ENCODE results near the gene PCDH12.
A peak's percentile ranks its signal among the peaks of the same experiment; 100 is the strongest.

Gene PCDH12

DNA sequence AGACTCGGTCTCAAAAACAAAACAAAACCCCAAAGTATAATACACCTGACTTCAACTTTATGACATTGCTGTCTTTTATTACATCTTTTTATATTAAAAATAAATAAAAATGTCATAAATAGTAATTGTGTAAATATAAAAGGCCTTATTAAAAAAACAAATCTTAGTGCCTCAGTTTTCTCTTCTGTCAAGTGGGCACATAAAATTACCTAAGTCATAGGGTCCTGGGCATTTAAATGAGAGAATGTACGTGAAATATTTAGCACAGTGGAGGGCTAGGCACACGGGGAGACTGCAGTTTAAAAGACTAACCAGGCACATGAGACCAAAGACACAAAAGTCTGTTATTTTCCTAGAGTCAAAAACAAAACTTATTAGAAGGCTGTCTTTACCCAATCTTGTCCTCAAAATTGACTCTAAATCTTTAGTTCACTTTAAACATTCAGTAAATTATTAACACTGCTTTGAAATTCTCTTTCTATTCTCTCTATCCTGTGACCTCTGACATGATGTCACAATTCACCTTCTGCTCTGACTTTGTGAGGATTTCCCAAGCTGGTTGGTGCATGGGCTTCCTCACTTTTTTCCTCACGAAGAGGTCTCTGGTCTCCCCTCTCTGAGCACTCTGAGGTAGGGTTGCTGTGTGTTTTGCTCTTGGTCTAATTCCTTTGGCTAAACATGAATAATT is 8.4 kb upstream of the PCDH12 start:
- no peak for DNase-seq

GRCh38 chr5:141965071-141965470 is 7.1 kb upstream of the PCDH12 start:
- DNase-seq: no peak

DNA sequence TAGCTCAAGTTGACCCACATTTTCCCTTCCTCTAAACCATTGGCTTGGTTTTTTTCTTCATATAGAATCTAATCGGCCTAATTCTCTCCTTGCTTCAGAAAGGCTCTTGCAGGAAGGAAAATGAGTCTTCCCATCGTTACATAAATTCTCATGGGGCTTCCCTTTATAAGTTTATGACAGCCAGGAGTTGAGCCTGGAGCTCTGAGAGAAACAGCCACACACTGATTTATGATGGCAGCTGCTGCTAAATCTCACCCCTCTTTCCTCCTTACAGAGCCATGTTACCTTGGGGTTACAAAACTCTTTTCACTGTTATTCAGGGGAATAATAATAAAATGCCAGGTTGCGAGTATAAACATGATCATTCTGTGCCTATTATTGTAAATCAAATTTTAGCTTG is 5.7 kb upstream of the PCDH12 start:
- no peak for DNase-seq

- no peak for DNase-seq
These were observed 3.5 kb upstream of the PCDH12 start for GRCh38 chr5:141961466-141961865.

DNA sequence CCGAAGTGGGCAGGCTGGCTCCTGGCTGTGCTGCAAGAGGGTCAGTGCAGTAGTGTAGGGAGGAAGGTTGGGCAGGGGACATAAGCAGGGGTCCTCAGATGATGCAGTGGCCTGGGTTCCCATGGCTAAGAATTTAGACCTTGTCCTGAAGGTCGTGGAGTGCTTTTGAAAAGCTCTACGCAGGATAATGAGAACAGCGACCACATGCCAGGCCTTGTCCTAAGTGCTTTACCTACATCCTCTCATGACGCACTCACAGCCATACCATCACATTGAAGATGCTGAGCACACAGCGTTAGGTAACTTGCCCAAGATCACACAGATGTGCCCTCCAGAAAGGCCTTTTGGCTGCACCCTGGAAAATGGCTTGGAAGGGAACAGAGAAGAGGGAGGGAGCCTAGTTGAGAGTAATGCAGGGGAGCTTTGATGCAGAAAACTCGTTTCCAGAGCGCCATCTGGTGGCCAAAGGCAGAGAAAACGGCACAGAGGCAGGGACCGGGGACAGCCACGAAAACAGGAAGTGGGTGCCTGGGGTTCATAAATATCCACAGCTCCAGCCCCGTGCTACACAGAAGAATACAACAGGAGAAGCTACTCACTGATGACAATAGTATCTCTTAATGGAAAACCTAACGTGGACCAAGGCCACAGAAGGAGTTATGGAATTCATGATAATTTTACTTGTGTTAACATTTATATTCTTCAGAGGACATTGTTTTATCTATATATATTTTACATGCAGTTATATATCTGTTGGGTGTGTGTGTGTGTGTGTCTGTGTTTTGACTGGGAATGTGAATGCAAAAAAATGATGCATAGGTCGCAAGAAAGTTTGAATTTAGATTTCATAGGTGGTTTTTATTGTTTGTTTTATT is 2.7 kb upstream of the PCDH12 start:
- peak; percentile 65 for DNase-seq

DNA sequence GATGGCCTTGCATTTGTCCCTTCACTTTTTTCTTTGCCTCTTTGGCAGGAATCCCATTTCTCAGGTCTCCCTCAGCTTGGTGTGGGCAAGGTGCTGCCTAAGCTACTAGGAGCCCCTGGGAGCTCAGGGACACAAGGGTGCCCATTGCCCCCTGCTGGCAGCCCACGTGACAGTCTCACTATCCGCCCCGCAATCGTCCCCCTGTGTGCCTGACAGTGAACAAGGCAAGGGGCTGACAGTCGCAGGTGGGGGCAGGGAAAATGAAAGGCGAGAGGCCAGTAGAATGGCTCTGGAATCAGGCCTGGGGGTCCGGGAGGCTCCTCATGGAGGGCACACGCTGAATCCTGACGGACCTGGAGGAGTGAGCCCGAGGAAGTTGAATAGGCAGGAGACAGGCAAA is 2.0 kb upstream of the PCDH12 start:
- no peak for DNase-seq

DNA sequence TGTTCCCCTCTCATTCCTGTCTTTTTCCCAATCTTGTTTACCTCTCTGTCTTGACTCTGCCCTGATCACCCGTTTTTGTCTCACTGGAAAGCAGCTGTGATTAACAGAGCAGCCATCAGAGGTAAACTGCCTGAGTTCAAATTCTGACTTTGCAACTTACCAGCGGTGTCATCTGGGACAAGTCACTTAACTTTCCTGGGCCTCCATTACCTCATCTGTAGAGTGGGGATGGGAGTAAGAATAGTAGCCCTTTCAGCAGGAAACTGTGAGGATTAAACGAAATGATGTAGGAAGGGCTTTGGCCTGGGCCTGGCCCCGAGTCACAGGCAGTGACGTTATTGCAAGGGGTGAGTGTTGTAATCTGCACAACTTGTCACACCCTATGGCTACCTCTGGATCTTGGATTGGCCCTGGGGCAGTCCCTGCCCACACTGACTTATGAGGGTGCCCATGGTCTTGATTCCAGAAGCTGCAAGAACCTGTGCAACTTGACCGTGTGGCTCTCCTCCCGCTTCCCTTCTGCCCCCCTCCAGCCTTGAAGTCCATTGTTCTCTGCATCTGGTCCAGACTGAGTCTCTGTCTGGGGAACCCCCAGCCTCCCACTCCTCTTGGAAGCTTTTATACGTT is 657 bp upstream of the PCDH12 start:
- no peak for DNase-seq

DNA sequence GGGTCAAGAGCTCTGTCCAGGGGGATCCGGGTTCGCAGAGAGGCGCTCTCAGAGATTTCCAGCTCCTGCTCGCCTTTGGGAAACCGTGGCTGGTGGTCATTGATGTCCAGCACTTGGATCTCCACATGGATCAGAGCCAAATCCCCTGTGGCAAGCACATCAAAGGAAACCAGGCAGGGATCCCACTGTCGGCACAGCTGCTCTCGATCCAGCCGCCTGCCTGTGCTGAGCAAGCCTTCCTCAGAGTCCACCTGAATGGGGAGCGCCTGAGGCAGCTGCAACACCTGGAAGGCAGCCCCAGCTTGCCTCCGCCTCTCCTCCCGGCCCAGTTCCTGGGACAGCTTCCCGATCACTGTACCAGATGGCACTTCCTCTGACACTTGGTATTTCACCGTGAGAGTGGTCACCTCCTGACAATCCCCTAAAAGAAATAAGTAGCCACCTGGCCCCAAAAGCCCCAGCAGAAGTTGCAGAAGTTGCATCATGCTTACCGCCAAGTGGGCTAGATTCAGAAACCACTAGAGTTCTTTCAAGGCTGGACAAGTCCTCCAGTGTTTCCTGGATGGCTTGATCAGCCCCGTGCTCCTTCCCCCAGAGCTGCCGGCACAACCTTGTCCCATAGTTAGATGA is 520 bp downstream of the PCDH12 start:
- no peak for DNase-seq

- DNase-seq: no peak
These were observed 3.8 kb downstream of the PCDH12 start for GRCh38 chr5:141954194-141954593.

- DNase-seq: no peak
These were observed 6.0 kb downstream of the PCDH12 start for GRCh38 chr5:141952020-141952419.

DNA sequence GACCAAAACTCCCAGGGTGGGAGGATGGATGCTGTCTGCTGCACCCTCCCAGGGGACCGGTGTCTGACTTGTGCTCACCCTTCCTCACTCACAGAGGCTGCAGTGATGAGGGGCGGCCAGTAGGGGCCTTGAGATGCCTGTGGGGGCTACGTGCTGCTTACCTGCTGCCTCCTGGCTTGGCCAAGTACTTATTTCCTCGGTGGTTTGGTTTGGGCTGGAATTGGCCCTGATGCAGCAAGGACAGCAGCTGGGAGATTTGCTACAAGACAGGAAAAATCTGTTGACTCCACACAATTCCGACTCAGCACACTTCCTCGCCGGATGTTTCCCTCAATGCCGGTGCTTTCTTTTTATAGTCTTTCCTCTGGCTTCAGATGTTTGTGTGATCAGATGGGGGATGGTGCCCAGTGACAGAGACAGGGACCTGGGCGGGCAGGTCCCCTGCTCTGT is 6.6 kb downstream of the PCDH12 start:
- peak; percentile 59 for DNase-seq

DNA sequence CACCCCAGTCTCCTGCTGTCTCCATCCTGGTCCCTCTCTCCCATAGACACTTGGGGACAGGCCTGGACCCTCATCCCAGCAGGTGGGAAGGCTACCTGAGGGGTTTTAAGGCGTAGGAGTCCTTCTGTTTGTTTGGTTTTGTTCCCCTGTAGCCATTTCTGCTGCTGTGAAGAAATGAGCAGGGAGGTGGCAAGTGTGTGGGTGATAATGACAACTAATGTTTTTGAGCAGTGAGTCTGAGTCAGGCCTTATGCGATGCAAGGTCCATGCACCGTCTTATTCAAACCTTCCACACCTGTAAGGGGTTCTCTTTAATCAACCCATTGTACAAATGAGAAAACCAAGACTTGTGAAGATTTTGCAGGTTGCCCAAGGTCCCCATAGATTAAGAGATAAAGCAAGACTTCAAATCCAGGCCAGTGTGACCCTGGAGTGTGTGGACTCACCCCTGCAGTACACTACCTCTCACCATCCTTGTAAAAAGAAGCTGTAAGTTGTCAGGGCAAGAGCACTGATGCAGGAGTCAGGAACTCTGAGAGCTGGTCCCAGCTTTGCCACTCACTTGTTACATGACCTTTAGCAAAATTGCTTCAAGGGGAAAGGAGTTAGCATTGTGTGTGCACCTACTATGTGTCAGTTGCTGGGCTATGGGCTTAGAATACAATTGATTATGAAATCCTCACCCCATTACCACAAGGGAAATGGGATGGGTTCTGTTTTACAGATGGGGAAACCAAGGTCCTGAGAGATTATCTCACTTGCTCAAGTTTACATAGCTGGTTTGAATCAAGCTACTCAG is 7.6 kb downstream of the PCDH12 start:
- no peak for DNase-seq

- DNase-seq: no peak
These were observed 8.5 kb downstream of the PCDH12 start for GRCh38 chr5:141949511-141949910.

DNA sequence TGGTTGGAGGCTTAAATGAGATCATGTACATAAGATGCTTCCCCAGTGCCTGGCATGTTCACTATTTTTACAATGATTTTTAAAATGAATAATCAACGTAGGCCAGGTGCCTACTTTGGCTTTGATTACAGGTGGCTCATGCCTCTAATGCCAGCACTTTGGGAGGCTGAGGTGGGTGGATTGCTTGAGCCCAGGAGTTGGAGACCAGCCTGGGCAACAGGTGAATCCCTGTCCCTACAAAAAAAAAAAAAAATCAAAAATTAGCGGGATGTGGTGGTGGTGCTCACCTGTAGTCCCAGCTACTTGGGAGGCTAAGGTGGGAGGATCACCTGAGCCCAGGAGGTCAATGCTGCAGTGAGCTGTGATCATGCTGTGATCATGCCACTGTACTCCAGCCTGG is 9.2 kb downstream of the PCDH12 start:
- no peak for DNase-seq

DNA sequence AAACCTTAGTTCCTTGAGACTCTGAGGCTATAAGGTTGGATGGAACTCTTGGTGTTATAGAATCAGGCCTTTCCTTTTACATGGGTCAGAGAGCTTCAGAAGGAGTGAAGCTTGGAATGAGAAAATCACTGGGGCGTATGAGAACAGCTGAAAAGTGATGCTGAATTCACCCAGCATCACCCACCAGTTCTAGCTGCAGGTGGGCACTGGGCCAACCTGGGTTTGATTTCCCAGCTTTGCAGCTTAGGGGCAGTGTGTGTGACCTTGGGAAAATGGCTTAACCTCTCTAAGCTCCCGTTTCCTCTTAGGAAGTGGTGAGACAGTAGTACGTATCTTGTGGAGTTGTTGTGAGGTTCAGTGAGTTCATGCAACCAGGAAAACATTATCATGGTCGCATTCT is 10.7 kb downstream of the PCDH12 start:
- DNase-seq: no peak

DNA sequence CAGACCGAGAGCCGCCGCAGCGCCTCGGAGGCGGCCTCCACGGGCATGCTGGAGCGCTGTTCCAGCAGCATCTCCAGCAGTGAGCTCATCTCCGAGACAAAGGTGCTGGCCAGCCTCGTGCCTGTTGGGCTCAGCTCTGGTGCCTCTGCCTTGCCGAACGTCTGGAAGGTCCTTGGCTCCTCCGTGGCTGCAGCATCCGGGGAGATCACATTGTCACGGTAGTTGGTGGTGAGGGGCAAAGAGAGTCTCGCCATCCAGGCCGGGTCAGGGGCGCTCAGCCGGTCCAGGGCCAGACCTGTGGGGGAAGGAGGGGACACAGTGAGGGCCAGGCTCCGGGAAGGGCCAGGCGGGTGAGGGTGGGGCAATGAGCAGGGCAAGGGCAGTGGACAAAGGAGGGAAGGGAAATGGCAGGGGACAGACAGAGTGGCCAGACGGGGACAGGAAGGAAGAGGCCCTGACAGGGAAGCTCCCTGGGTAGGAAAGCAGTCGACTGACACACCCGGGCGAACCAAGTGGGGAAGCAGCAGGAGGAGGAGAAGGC is 12.4 kb downstream of the PCDH12 start:
- no peak for DNase-seq

- no peak for DNase-seq
These were observed 13.9 kb downstream of the PCDH12 start for GRCh38 chr5:141944076-141944475.

DNA sequence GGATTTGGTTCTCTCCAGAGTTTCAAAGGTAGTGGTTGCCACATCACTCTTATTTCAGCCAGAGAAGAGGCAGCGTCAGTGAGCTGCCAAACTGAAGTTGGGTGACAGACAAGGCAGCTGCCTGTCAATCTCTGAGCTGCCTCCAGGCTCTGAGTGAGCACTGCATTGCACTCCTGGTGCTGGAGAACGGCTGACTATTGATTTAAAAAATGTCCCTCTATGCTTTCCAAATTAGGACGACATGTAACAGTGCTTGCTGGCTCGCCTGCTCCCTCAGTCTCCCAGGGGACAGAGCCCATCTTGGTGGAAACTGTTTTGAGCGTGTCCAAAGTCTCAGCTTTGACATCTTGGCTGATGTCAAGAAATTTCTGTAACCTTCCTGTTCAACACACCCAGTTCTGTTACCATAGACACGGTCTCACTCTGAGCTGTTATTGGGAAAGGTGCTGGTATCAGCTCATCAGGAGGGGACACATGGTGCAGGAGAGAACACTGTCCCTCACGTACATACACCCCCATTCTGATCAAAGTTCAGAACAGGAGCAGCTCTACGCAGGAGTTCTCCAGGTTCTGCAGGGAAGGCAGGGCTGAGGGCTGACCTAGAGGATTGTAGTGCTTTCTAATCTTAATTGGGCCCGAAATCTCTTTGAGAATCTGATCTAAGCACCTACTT is 15.7 kb downstream of the PCDH12 start:
- no peak for DNase-seq

DNA sequence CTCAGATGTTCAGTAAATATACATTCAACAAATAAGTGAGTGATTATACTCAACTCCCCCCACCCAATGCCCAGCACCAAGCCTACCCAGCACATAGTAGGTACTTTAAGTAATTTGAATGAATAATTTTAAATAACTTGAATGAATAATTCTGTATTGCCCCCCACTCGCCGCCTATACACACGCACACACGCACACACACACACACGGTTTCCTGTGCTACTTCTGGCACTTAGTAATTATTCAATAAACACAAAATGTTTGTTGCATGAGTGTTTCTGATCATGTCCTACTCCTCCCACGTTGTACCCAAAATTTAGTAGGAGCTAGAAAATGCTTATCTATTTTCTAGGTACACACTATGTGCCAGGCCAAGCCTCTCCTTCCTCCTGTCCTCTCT is 16.2 kb downstream of the PCDH12 start:
- DNase-seq: no peak

DNA sequence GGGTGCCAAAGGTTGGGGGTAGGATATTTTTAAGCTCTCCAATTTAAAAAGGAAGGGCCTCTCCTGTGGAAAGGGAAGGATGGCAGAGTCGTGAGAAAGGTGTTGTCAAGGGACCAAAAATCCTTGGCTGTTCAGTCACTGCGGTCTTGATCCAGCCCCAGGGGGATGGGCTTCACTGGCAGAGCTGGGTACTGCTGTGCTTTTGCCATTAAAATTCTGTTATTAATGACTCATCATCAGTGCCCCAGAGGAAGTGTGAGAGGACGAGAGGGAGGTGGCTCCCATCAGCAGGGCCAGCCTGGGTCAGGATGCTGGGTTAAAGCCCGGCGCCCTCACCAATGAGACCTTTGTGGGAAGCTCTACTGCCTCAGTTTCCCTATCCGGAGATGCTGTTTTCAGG is 16.7 kb downstream of the PCDH12 start:
- no peak for DNase-seq

- DNase-seq: no peak
These were observed 17.2 kb downstream of the PCDH12 start for GRCh38 chr5:141940695-141941271.

Data from 8988T (cell line).